ENCODE data around the gene TMEM41A.

Gene TMEM41A

DNA sequence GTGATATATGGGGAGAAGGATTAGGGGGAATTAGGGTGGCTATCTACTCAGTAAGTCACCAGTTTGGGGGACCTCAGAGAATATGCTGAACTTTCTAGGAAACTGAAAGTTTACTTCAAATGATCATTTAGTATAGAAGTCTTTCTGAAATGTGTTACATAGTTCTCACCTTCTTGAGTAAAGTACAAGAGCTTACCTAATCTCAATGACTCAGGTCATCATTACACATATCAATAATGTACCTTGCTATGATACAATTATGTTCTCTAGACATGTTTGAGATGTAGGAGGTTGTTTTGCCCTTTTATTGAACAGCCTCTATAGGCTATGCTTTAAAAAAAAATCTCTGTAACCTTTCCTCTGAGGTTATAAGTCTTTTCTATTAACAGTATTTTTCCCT, 50.7 kb downstream of the TMEM41A start:
- no peak overlapping the region for H3K27ac ChIP-seq
- TF ChIP-seq ZFX (IDR thresholded peaks at IDR 0.05; ENCODE audit: borderline replicate concordance): no peak
- no peak for TF ChIP-seq CTCF (IDR thresholded peaks at IDR 0.05)

DNA sequence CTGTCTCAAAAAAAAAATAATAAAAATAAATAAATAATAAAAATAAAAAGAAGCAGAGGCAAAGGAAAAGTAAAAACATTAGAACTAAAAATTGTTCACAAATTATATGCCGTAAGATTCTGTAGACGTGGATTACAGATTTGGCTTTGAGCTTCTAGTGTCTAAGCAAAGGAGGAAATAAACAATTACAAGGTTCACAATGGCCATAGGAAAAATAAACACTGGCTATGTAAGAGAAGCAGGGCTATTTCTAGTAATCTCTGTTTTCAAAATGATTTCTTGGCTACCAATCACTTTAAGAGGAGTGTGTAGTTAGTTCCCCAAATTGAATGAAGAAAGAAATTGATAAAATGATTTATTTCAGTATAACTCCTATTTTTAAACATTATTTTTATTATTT, 54.5 kb downstream of the TMEM41A start:
- H3K27ac ChIP-seq: no peak overlapping the region
- TF ChIP-seq ZFX (IDR thresholded peaks at IDR 0.05; ENCODE audit: borderline replicate concordance): no peak
- no peak for TF ChIP-seq CTCF (IDR thresholded peaks at IDR 0.05)

DNA sequence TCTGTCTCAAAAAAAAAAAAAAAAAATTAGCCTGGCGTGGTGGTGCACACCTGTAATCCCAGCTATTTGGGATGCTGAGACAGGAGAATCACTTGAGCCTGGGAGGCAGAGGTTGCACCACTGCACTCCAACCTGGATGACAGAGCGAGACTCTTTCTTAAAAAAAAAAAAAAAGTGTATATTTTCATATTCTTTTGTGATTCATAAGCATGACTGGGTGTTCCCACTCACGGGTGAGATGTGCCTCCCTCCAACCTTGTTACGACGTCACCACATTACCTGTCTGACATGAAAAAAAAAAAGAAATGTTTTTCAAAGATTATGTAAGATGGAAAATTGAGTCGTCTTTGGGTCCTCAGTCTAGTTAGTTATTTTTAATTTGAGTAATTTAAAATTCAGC, 56.8 kb downstream of the TMEM41A start:
- TF ChIP-seq CTCF (IDR thresholded peaks at IDR 0.05) (no peak), ZFX (IDR thresholded peaks at IDR 0.05; ENCODE audit: borderline replicate concordance) (no peak)
- H3K27ac ChIP-seq: no peak overlapping the region

DNA sequence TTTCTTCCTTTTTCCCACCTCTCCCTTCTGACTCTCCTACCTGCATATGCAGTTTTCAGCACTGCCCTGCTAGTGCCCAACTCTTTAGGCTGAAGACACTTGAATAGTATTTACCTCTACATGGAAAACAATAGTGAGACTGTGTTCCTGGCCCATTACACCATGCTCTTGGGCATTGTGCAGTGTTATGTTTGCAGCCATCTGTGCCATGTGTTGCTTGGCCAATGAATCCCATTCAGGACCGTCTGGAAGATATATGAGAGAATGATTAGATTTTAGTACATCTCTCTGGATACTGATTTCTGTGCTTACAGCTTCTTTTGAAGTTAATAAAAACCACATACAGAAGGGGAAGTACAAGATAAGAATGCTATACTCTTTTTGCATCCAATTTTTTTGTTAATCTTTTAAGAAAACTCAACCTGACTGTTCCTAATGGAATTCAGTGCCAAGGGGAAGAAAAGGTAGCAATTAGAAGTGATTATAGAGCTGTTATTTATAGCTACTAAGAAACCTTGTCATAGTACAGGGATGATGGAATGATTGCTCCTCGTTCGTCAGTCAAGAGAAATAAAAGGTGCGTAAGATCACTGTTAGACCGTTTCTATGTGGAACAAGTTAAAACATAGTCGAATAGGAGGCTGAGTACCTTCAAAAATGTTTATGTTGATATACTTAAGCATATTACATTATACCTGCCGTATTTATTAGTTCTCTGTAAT, 58.9 kb downstream of the TMEM41A start:
- TF ChIP-seq CTCF (IDR thresholded peaks at IDR 0.05): no peak
- TF ChIP-seq ZFX (IDR thresholded peaks at IDR 0.05; ENCODE audit: borderline replicate concordance): no peak
- no peak overlapping the region for H3K27ac ChIP-seq
